Measurements from ENCODE around the gene PSMG1. TPM values are rescaled to one million over a fixed set of nuclear protein-coding genes. Genes with fewer than 3 reads are reported as not detected.

Gene PSMG1, protein sequence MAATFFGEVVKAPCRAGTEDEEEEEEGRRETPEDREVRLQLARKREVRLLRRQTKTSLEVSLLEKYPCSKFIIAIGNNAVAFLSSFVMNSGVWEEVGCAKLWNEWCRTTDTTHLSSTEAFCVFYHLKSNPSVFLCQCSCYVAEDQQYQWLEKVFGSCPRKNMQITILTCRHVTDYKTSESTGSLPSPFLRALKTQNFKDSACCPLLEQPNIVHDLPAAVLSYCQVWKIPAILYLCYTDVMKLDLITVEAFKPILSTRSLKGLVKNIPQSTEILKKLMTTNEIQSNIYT
- 10 to 100 TPM; 14.8 to 29.3 (median 23.0) TPM for total RNA-seq
- 10 to 100 TPM; 29.0 to 29.4 TPM for polyA plus RNA-seq
- long read RNA-seq, donor 1, transcript PSMG1-201 (7 exons, 2,154 nt), result major isoform, 8 of 9 reads
- long read RNA-seq, donor 1, partial matches to known transcripts, result 0 of 9 reads
- long read RNA-seq, donor 1, other reads (novel, unspliced or antisense), result 1 of 9 reads
- long read RNA-seq, donor 2, transcript PSMG1-201 (7 exons, 2,154 nt), result major isoform, 10 of 13 reads
- long read RNA-seq, donor 2, partial matches to known transcripts, result 0 of 13 reads
- long read RNA-seq, donor 2, other reads (novel, unspliced or antisense), result 1 of 13 reads
- long read RNA-seq, donor 3, transcript PSMG1-201 (7 exons, 2,154 nt), result major isoform, 9 of 12 reads
- long read RNA-seq, donor 3, partial matches to known transcripts, result 2 of 12 reads
- long read RNA-seq, donor 3, other reads (novel, unspliced or antisense), result 1 of 12 reads

- 0 to 1% methylated on average over 75 of the region's 76 CpGs for WGBS, 2 donors
- peak within 1 kb of the TSS; percentile 79 to 95 (median 92) for H3K27ac ChIP-seq
- intact Hi-C loops (cut with DNase I), result loop anchor here in 2 of 10 donors (10.0 kb wide), 1 partner anchor 201 kb away; a partner anchor contains a TSS
- H3K9me3 ChIP-seq, result no peaks in the 10 kb centered on the region
- H3K4me1 ChIP-seq, result peaks cover 0 to 27% (median 21%) of the 10 kb centered on the region in 9 donors
- peak within 1 kb of the TSS; percentile 65 to 95 (median 88) for H3K4me3 ChIP-seq
- ATAC-seq, result peak; percentile 97 to 99 (median 98)
- DNase-seq, result peak; percentile 93 to 95
- no peaks in the 10 kb centered on the region for H3K27me3 ChIP-seq
- TF ChIP-seq, protein P1, sequence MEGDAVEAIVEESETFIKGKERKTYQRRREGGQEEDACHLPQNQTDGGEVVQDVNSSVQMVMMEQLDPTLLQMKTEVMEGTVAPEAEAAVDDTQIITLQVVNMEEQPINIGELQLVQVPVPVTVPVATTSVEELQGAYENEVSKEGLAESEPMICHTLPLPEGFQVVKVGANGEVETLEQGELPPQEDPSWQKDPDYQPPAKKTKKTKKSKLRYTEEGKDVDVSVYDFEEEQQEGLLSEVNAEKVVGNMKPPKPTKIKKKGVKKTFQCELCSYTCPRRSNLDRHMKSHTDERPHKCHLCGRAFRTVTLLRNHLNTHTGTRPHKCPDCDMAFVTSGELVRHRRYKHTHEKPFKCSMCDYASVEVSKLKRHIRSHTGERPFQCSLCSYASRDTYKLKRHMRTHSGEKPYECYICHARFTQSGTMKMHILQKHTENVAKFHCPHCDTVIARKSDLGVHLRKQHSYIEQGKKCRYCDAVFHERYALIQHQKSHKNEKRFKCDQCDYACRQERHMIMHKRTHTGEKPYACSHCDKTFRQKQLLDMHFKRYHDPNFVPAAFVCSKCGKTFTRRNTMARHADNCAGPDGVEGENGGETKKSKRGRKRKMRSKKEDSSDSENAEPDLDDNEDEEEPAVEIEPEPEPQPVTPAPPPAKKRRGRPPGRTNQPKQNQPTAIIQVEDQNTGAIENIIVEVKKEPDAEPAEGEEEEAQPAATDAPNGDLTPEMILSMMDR (IDR thresholded peaks at IDR 0.05), result no peak
- peaks cover 0 to 19% (median 0%) of the 10 kb centered on the region in 9 donors for H3K36me3 ChIP-seq
Observed at GRCh38 chr21:39183272-39184049, at the start of gene PSMG1. Gene PSMG1, minus strand, starts transcription at chr21:39183451. Its CDS starts 66 bp downstream, at chr21:39183385.

- Histone ChIP-seq H3K4me1 (no peaks in the 10 kb centered on the region), H3K36me3 (peaks cover 0 to 100% (median 46%) of the 10 kb centered on the region in 9 donors), H3K9me3 (no peaks in the 10 kb centered on the region), H3K27me3 (no peaks in the 10 kb centered on the region), H3K27ac (no peak overlapping the region), H3K4me3 (no peak overlapping the region)
- intact Hi-C loops (cut with DNase I), result no loop called here
- 88 to 95% methylated on average over 3 of the region's 3 CpGs for WGBS, 2 donors
- TF ChIP-seq, protein P1 (IDR thresholded peaks at IDR 0.05), result no peak
- ATAC-seq (no peak), DNase-seq (no peak)
Observed at GRCh38 chr21:39232861-39233291, 49.6 kb upstream of the PSMG1 start.

DNA sequence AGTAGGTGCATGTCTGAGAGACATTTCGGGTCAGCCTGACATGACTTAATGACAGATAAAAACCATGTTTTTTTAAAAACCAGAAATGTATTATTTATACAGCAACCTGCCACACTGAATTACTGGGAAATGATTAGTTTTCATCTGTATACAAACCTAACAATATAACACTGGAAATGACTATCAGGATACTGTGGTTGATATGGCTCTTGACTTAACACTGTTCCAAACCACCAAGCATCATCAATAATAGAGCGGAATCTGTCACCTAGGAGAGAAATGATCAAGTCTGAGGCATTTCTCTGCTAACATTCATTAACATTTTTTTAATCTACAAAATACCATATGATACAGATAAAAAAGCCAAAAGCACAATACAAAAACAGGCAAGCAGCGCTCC, 41.7 kb upstream of the PSMG1 start:
- Histone ChIP-seq H3K36me3 (peaks cover 0 to 100% (median 17%) of the 10 kb centered on the region in 9 donors), H3K4me1 (peaks cover 0 to 10% (median 0%) of the 10 kb centered on the region in 9 donors), H3K27ac (no peak overlapping the region), H3K27me3 (no peaks in the 10 kb centered on the region), H3K9me3 (no peaks in the 10 kb centered on the region), H3K4me3 (no peak overlapping the region)
- TF ChIP-seq, protein P1 (IDR thresholded peaks at IDR 0.05), result no peak
- no peak for ATAC-seq
- intact Hi-C loops (cut with DNase I), result loop anchor here in 1 of 10 donors (5.0 kb wide), 1 partner anchor 37 kb away; no protein-coding TSS in a partner anchor
- WGBS, 2 donors, result 98 to 99% methylated on average over 3 of the region's 3 CpGs
- no peak for DNase-seq
